GM19463 (cell line): Measurements from ENCODE around the gene RAB40A.

Source experiments
- ATAC-seq: cut with Tn5 transposase; IDR thresholded peaks from one replicate; pipeline ENCODE4 v1.9.1; 2021; ENCODE audit warnings: mild to moderate bottlenecking, moderate library complexity; ENCODE audit not compliant: unreplicated experiment

Gene RAB40A

GRCh38 chrX:103519389-103519788 is at the start of gene RAB40A:
TSS of gene RAB40A (minus strand) at chrX:103519489. CDS start at chrX:103500756, 18,733 bp downstream.
- no peak for ATAC-seq

DNA sequence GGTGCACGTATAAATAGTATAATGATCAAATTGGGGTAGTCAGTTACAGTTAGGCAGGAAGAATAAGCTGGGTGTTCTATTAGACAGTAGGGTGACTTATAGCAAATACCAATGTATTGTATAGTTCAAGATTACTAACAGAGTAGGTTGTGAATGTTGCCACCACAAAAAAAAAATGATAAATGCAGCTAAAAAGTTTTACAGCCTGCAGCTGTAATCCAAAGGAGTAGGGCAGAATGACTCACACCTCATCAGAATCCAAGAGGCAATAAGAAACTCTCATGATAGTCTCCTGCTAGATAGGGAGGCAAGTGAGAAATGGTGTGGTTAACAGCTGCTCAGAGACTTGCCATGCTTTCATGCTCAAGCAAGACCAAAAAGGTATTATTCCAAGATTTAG is 46.5 kb upstream of the RAB40A start:
- ATAC-seq = peak; percentile 50

DNA sequence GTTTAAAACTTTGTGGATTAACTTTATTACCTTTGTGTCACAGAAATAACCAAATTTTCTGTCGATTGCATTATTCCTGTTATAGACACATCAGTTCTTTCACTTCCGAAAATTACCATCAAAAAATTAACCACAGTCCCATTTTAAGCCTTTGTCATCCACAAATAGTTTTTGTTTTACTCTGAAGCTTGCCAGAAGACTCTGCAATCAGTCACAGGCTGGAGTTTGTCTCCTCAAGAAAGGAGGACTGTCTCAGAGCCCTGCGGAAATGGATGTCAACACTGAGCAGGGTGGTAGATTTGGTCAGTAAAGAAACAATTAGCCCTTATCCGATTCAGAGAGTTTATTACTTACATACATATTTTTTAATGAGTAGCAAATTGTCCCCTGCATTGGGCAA is 45.9 kb upstream of the RAB40A start:
- peak; percentile 42 for ATAC-seq

DNA sequence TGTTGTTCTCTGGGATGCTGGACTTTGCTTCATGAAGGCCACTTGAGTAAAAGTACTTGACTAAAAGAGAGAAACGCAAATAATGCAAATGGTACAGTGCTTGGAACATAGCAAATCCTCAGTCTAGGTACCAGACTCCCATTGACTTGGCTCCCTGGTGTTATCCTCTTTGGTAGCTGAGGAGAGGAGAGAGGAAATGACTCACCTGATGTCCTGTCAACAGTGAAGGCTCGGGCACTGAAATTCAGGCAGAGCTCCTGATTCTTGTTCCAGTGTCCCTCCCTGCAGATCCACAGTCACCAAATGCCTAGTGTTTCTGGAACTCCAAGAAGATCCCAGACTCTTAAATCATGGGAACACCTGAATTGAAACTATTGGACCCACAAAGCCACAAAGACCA is 43.5 kb upstream of the RAB40A start:
- no peak for ATAC-seq

GRCh38 chrX:103560256-103560655 is 41.0 kb upstream of the RAB40A start:
- no peak for ATAC-seq

- ATAC-seq = no peak
These were observed 37.8 kb upstream of the RAB40A start for GRCh38 chrX:103556963-103557612.

- ATAC-seq = peak; percentile 95
These were observed 35.6 kb upstream of the RAB40A start for GRCh38 chrX:103554687-103555424.

- ATAC-seq = no peak
These were observed 32.9 kb upstream of the RAB40A start for GRCh38 chrX:103552236-103552635.

GRCh38 chrX:103550415-103551051 is 31.2 kb upstream of the RAB40A start:
- ATAC-seq = no peak

DNA sequence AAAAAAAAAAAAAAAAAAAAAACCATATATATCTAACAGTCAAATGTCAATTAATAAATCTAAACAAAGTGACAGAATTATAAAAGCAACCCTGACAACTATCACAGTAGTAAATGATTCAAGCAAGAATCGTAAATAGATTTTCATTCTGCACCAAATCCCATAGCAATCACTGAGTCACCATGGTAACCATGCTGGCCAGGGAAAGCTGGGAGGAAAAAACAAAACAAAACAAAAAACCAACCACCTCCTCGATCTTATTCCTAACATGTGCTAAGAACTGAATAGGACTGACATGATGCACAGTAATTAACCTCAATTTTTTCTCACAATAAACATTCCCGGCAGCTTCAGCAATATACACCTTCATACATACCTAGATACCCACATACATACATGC is 30.6 kb upstream of the RAB40A start:
- no peak for ATAC-seq

DNA sequence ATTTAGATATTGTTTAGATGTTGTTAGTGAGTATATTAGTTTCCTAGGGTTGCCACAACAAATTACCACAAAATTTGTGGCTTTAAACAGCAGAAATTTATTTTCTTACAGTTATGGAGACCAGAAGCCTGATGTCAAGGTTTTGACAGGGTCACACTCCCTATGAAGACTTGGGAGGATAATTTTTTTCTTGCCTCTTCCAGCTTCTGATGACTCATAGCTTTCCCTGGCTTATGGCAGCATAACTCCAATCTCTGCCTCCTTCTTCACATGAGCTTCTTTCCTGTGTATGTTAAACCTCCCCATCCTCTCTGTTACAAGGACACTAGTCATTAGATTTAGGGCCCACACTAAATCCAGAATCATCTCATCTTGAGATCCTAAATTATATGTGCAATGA is 20.9 kb upstream of the RAB40A start:
- no peak for ATAC-seq

- ATAC-seq = no peak
These were observed 20.4 kb upstream of the RAB40A start for GRCh38 chrX:103539695-103540094.

DNA sequence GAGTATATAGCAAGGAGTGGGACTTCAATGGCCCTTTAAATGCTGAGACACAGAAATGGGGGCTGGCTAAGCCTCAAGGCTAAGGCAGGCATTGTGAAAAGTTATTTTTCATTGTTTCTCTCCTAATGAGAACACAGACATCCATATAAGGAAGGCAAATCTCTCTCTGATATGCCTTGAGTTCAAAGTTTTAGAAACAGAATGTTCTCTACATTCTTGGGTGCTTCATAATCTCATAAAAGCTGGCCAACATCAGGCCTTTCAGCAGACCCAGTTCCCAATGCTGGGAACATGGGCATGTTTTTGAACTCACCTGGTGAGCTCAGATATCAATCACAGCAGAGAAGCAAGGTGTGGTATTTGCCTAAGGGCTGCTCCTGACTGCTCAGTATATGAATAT is 19.4 kb upstream of the RAB40A start:
- ATAC-seq = no peak

DNA sequence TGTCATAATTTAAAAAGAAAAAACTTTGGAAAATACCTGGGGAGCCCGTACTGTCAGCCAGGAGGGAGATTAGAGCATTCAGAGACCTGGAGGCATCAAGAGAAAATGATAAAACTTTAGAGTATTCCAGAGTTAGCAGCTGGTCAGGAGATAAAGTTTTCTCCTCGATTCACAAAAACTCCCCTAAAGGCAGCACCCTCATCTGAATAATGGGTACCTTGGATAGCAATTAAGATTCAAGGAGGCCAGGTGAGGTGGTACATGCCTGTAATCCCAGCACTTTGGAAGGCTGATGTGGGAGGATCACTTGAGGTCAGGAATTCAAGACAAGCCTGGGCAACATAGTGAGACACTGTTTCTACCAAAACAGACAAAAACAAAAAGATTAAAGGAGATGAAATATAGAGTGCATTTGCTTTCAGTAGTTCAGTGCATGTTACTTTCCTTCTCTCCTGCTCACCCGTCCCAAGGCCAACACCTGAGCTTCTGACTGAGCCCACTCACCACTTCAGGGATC is 18.6 kb upstream of the RAB40A start:
- no peak for ATAC-seq

GRCh38 chrX:103536732-103537131 is 17.4 kb upstream of the RAB40A start:
- ATAC-seq = no peak

DNA sequence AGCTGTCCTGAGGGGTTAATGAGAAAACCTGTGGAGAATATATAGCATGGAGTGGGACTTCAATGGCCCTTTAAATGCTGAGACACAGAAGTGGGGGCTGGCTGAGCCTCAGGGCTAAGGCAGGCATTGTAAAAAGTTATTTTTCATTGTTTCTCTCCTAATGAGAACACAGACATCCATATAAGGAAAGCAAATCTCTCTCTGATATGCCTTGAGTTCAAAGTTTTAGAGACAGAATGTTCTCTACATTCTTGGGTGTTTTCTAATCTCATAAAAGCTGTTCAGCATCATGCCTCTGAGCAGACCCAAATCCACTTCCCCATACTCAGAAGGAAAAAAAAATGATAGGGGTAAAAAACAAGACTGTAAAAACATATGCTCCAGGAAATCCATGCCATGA is 16.8 kb upstream of the RAB40A start:
- ATAC-seq = no peak

GRCh38 chrX:103535206-103535605 is 15.9 kb upstream of the RAB40A start:
- ATAC-seq = no peak

- peak; percentile 66 for ATAC-seq
These were observed 14.4 kb upstream of the RAB40A start for GRCh38 chrX:103533511-103534216.

GRCh38 chrX:103531002-103531401 is 11.7 kb upstream of the RAB40A start:
- ATAC-seq = no peak

DNA sequence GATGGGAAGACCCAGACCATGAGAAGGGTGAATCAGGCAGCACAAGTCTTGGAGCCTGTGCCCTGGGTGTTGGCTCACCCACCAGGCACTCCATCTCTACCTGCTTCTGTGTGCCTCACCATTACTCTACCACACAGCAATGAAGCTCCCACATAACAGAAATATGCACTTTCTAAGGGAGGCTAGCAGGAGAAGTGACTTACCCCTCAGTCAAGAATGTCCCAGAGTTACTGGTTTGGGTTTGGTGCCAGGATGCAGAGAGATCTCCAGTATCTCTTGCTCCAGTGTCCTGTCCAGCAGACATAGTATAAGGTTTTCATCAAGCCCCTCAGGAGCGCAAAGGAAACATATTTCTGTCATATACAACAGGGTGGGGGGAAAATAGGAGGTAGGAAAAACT is 11.3 kb upstream of the RAB40A start:
- no peak for ATAC-seq

- ATAC-seq = no peak
These were observed 10.3 kb upstream of the RAB40A start for GRCh38 chrX:103529550-103529949.
